HG02973 (cell line): ENCODE data around the gene CALY.
"Not testable (repeated sequence)": the region's sequence is repeated elsewhere in the genome, so short reads cannot be mapped to it uniquely, and the experiment has no call there.

Experiments
- ATAC-seq: cut with Tn5 transposase; IDR thresholded peaks from one replicate; pipeline ENCODE4 v1.9.1; 2021; ENCODE audit warnings: moderate library complexity; ENCODE audit not compliant: unreplicated experiment

Gene CALY

DNA sequence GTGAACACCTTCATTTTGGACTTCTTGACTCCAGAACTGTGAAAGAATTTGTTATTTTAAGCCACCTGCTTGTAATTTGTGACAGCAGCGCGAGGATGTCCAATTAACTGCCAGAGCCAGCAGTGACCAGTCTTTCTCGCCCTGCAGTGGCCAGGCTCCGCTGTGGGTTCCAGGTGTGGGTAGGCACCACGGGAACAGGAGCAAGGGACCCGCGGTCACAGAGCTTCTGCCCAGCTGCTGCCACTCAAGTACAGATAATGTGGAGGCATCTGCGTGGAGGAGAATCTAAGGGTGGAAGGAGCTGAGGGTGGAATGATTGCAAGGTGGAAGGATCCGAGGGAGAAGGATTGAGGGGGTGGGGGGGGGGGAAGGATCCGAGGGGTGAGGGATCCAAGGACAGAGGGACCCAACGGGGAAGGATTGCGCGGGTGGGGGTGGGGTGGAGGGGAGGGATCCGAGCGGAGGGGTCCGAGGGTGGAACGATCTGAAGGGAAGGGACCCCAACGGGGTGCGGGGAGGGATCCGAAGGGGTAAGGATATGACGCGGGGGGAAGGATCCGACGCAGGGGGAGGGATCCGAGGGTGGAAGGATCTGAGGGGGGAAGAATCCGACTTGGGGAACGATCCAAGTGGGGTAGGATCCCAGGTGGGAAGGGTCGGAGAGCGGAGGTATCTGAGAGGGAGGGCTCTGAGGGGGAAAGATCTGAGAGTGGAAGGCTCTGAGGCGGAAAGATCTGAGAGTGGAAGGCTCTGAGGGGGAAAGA lies 3.6 kb downstream of the CALY start:
- no peak for ATAC-seq

DNA sequence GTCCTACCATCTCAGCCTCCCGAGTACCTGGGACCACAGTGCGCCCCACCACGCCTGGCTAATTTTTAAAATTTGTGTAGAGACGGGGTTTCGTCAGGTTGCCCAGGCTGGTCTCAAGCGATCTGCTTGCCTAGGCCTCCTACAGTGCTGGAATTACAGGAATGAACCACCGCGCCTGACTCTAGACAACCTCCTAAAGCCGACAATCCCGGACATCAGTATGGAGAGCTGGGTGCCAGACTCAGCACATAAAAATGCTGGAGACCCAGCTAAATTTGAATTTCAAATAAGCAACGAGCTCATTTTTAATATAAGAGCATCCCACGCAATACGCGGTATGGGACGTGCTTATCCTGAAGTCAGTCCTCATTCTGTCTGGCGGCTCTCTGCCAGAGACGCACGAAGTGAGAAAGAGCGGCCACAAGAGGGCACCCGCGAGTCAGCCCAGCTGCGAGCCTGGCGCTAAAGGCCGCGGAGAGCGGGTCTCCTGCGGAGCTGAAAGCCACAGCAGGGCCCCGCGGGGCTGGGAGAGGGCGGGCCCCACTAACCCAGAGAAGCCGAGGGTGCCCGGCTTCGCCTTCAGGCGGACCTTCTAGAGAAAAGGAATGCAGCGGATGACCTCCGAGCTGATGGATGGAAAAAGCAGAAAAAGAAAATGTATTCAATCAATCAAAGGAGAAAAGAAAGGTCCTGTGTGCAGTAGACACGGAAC lies 7.0 kb downstream of the CALY start:
- no peak for ATAC-seq

DNA sequence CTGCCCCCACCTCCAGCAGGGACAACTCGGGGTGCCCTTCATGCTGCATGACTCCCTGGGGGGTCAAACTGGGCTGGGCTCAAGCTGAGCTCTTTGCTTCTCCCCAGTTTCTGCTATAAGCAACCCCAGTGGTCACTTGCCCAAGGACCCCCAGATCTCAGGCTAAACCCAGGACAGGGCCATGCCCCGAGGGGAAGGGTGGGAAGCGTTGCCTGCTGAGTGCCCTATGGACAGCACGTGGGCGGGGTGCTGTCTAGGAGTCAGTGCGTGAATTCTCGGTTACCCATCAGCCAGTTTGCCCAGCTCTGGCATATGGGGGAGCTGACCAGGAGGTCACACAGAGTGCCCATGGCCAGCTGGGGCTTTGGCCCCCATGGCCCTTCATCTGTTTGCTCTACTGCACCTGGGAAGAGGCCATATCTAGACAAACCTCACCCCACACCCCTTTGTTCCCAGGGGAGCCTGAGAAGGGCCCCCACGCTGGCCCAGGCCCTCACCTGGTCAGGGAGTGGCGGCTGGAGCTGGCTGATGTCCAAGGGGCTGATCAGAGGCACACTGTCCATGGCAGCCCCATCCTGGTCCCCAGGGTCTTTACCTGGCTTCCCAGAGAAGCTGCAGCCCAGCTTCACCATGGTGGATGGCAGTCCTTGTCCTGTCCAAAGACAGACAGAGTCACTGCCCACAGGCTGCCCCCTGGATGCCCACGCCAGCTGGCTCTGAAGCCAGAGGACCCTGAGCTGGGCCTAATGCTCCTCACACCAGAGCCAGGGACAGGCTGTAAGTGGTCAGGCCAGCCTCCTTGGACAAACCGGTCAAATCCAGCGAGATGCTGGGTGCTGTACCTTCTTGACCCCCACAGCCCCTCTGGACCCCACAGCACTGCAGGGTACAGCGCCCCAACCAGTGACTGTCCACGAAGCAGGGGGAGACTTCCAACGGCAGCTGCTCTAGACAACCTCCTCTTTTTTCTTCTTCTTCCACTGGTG lies 8.0 kb downstream of the CALY start:
- ATAC-seq: no peak

DNA sequence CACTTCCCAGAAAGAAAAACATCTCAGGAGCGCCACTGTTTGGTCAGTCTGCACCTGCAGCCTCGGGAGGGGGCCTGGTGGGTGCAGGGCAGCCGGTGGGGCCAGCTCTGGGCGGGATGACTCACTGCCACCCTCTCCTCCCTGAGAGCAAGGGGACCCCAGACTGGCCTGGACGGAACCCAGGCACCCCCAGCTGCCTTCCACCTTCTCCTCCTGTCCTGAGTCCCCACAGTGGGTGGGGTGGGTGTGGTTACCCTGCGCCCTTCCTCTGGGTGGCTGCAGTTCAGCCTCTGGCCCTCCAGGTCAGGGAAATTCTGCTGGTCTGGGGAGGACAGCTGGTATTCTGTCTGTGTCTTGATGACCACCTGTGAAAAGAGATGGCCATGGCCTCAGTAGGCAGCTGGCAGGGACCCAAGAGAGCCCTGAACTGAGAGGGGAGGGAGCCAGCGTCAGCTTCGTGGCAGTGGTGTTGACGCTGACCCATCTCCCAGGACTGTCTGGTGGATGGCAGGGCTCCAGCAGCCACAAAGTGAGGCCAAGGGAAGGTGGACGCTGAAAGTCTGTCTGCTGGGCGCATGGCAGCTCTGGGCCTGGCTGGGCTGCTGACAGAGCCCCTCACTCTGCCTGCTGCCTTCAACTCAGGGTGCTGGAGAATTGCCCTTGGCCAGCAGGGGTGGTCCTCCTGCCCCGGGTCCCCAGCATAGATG lies 8.9 kb downstream of the CALY start:
- no peak for ATAC-seq

DNA sequence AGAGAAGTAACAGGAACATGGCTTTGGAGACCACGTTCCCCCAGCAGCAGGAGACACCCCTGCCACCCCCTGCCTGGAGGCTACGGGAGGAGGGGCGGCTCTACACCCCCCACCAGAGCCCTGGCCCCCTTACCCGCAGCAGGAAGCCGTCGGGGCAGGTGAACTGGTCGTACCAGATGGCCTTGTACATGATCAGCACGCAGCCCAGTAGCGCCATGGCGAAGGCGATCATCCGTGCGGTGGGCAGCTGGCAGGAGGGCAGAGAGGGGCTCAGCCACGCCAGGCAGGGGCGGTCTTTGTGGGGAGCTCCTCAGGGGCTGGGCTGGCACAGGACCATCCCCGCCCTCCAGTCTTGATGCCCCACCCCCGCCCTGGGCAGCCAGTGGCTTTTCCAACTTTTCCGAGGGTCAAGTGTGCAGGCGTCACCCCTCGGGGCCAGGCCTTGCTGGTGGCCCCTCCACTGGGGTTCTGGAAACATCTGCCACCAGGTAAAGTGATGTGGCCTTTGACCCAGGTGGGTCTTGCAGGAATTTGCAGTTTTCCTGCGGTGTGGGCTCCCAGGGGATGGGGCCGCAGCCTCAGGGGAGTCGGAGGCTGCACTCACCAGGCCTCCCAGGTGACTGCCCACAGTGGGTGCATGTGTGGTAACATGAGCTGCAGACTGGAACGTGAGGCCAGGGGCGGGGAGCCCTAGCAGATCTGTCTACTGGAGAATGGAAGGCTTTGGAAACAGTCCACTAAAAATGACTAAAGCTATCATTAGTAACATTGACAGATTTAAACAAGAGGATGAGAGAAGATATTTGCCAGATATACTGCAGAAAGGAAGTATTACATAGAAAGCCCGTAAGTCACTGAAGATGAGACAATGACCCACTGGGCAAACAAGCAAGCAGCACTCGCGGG lies 9.7 kb downstream of the CALY start:
- ATAC-seq: no peak

DNA sequence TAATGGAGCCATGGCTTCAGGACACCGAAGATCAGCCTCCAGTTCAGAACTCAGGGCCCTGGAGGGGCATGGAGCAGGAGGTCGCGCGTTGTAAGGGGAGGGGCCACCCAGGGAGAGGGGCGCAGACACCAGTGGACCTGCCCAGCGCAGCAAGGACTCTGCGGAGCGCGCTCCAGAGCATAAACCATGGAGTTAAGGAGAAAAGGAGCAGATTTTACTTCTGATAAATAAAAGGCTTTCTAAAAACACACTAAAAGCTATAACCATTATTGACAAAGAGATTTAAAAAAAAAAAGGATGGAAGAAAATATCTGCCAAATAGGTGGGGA lies 10.5 kb downstream of the CALY start:
- no peak for ATAC-seq

DNA sequence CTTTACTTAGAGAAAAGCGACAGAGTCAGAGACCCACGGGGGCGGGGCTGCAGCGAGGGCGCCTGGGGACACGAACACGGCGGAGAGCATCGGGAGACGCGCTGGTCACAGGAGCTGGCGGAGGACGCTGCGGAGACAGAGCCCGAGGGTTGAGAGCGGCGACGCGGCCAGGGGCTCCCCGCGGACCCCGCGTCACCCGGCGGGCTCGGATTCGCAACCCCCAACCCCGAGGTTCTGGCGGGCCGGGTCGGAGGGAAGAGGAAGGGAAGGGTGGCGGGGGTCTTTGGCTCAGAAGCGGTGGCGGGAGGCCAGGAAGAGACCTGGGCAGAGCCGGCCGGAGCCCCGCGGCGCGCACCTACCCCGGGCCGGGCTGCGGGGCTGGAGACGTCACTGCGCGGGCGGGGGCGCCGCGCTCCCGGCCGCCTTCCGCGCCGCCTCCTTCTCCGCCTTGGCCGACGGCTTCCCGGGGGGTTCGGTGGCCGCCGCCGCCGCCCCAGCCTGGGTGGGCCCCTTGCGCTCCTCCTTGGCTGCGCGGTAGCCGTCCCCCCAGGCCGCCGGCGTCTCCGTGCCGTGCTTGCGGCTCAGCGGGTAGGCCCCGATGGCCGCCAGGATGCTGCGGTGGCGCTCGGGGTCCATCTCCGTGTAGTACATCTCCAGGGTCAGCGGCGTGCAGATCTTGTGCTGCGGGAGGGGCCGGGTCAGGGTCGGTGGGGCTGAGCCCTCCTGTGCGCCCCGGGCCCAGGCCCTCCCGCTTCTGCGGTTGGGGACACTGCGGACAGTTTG lies 11.1 kb downstream of the CALY start:
- no peak for ATAC-seq

DNA sequence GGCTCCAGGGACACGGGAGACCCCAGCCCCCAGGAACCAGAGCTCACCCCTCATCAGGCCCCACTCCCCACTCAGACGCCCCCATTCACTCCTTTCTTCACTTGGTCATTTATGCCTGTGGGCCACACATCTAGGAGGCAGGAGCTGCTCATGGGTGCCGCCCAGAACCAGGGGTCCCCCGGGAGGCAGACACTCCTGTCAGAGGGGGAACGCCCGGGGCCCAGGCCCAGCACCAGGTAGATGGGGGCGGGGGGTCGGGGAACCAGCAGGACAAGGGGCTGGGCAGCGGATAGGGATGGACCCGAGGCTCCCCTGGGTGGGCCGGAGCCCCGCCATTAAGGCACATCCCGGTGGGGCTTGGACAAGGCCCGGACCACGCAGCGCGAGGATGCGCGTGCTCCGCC lies 11.8 kb downstream of the CALY start:
- ATAC-seq: no peak

DNA sequence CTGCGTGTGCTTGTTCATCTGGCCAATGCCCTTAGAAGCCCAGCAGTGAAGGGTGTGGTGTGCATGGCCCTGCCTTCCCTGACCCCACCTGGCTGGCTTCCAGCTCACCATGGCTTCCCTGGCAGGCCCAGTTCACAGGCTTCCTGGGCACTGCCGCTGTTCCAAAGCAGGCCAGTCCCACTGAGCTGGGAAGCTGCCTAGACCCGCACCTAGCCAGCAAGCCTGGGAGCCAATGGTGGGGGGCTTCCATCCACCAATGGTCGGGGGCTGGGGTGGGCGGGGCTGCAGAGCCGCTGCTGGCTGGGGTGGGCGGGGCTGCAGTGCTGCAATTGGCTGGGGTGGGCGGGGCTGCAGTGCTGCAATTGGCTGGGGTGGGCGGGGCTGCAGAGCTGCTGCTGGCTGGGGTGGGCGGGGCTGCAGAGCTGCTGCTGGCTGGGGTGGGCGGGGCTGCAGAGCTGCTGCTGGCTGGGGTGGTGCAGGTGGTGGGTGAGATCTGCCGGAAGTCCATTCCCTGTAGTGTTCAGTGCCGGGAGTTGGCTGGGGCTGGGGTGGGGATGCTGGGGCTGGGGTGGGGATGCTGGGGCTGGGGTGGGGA lies 12.4 kb downstream of the CALY start:
- ATAC-seq: no peak

DNA sequence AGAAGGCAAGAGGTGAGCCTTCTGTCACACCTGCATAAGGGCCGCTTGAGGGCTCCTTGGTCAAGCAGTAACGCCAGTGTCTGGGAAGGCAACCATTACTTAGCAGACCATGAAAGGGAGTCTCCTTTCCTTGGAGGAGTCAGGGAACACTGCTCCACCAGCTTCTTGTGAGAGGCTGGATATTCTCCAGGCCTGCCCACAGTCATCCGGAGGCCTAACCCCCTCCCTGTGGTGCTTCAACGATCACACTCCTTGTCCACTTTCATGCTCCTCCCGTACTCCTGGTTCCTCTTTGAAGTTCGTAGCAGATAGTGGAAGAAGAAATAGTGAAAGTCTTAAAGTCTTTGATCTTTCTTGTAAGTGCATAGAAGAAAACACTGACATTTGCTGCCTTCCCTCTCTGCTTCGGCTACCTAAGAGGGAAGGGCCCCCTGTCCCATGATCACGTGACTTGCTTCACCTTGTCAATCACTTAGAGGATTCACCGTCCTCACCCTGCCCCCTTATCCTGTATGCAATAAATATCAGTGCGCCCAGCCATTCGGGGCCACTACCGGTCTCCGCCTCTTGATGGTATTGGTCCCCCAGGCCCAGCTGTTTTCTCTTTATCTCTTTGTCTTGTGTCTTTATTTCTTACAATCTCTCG lies 14.5 kb downstream of the CALY start:
- ATAC-seq: not testable (repeated sequence)

DNA sequence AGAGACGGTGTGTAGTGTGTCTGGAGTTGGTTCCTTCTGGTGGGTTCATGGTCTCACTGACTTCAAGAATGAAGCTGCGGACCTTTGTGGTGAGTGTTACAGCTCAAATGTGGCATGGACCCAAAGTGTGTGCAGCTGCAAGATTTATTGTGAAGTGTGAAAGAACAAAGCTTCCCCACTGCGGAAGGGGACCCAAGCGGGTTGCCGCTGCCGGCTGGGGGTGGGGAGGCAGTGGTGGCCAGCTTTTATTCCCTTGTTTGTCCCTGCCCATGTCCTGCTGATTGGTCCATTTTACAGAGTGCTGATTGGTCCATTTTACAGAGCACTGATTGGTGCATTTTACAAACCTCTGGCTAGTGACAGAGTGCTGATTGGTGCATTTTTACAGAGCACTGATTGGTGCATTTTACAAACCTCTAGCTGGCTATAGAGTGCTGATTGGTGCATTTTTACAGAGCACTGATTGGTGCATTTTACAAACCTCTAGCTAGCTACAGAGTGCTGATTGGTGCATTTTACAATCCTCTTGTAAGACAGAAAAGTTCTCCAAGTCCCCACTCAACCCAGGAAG lies 15.8 kb downstream of the CALY start:
- ATAC-seq: not testable (repeated sequence)

DNA sequence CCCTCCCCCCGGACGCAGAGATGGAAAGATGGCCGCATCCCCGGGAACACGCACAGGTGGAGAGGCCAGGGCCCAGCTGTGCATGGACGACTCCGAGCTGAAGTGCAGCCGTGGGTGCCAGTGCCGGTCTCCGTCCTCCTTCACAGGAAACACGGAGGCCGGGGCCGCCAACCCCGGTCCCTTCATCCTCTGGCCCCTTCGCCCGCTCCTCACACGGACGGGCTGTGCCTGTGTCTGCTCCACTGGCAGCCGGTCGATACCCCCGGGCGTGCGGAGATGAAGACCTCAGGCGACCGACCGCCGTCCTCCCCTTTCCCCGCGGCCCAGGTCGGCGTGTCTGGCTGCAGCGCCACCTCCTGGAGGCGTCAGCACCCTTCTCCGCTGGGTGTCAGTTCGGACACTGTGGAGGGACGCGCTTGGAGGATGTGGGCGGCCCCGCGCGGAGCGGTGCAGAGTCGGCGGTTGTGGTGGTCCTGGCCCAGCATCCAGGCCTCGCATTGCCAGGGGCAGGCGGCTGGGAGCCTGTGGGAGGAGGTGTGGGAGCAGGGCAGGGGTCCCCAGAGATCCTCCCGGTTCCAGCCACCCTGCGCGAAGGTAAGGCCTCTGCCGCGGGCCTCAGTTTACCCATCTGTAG lies 18.1 kb downstream of the CALY start:
- ATAC-seq: peak; percentile 73

DNA sequence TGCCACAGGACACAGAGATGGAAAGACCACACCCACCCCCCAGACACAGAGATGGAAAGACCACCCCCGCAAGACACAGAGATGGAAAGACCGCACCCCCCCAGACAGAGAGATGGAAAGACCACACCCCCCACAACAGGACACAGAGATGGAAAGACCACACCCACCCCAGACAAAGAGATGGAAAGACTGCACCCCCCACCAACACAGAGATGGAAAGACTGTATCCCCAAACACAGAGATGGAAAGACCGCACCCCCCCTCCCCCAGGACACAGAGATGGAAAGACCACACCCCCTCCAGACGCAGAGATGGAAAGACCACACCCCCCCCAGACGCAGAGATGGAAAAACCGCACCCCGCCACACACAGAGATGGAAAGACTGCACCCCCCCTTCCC lies 20.0 kb downstream of the CALY start:
- no peak for ATAC-seq

DNA sequence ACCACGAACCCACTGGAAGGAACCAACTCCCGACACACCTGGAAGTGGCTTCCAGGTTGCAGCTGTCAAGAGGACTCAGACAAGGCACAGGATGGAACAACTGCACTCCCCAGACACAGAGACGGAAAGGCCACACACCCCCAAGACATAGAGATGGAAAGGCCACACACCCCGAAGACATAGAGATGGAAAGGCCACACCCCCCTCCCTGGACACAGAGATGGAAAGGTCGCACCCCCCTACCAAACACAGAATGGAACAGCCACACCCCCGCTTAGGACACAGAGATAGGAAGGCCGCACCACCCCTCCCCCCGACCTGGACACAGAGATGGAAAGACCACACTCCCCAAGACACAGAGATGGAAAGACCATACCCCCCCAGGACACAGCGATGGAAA lies 20.4 kb downstream of the CALY start:
- no peak for ATAC-seq

DNA sequence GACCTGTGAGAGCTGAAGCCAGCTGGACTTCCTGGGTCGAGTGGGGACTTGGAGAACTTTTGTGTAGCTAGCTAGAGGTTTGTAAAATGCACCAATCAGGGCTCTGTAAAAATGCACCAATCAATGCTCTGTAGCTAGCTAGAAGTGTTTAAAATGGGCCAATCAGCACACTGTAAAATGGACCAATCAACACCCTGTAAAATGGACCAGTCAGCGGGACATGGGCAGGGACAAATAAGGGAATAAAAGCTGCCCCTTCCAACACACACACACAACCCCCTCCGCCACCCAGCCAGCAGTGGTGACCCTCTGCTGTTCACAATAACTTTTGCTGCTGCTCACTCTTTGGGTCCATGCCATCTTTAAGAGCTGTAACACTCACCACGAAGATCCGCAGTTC lies 20.8 kb downstream of the CALY start:
- ATAC-seq: no peak

DNA sequence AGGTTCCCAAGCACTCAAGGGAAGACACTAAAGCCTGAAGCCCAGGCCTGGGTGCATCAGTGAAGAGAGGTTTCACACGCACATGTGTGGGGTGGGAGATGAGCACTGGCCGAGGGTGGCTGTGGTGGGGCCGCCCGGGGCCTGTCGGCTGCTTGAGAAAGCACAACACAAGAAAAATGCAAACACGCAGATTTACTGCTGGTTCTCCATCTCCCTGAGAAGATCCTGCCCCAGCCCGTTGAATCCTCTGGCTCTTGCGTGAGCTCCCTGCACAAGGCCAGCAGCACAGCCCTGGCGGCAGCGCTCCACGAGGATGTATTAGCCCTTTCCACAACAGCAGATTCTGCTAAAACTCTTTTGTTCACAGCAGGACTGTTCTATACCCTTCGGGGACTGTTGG lies 21.8 kb downstream of the CALY start:
- ATAC-seq: no peak

DNA sequence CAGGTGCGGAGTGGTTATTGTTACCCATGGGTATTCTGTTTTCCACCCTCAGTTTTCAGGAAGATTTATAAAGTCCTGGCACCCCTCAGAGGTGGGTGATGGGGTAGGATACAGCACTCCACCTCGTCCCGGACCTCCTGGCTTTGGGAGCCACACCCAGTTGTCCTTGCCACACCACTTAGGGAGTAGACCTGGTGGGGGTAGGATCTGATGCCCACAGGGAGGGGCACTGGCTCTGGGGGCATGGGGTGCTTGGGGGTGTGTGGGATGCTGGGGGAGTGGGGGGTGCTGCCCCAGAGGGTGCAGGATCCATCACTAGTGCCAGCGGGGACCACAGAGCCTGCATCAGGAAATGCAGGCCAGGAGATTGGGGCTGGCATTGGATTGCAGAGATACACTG lies 23.5 kb downstream of the CALY start:
- ATAC-seq: no peak

DNA sequence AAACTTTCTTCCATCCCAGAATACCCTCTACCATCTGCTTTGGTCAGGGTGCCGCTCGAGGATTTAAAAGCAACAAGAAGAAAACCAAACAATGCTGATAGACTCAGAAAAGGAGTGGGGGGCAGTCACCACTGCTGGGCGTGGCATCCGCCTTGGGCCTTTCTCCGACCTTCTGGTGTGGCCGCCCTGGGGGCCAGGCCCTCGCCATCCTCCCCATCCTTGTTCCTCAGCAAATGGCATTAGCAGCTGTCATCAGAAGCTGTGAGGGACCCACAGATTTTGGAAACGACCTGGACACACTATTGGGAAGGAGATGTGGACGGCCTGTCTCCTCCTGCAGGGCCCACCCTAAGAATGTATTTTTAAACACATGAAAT lies 23.9 kb downstream of the CALY start:
- no peak for ATAC-seq
